ENCODE measurements around the gene FBXO7.

- TF ChIP-seq, protein P1, sequence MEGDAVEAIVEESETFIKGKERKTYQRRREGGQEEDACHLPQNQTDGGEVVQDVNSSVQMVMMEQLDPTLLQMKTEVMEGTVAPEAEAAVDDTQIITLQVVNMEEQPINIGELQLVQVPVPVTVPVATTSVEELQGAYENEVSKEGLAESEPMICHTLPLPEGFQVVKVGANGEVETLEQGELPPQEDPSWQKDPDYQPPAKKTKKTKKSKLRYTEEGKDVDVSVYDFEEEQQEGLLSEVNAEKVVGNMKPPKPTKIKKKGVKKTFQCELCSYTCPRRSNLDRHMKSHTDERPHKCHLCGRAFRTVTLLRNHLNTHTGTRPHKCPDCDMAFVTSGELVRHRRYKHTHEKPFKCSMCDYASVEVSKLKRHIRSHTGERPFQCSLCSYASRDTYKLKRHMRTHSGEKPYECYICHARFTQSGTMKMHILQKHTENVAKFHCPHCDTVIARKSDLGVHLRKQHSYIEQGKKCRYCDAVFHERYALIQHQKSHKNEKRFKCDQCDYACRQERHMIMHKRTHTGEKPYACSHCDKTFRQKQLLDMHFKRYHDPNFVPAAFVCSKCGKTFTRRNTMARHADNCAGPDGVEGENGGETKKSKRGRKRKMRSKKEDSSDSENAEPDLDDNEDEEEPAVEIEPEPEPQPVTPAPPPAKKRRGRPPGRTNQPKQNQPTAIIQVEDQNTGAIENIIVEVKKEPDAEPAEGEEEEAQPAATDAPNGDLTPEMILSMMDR (IDR thresholded peaks at IDR 0.05; ENCODE audit: borderline replicate concordance, extremely low read depth, low read length, poor library complexity, severe bottlenecking): no peak
- no peak for TF ChIP-seq EZH2 (IDR thresholded peaks at IDR 0.05; ENCODE audit: borderline replicate concordance, low read depth, low read length, severe bottlenecking)
These were observed 1.9 kb downstream of the FBXO7 start for GRCh38 chr22:32476281-32477195.
